B cell (primary cell): ENCODE data around the gene PYGL. TPM values are rescaled to one million over a fixed set of nuclear protein-coding genes. Genes with fewer than 3 reads are reported as not detected.

ENCODE experiments used
- ATAC-seq: fragments of 200-7000 bp; cut with Tn5 transposase; one replicate; pipeline ENCODE4 v1.10.0; 2021; ENCODE audit warnings: low read depth, mild to moderate bottlenecking, moderate number of reproducible peaks, moderate library complexity
- CTCF ChIA-PET: fragments of 350-600 bp; sonication (Branson Sonifier 250); formaldehyde crosslinking; loops from one replicate; lab custom pipeline; 2021; ENCODE audit warnings: antibody characterized with exemption, inconsistent platforms; lab: Charles Lee
- POLR2A ChIA-PET: fragments of 350-600 bp; sonication (Branson Sonifier 250); formaldehyde crosslinking; loops from one replicate; lab custom pipeline; 2021; ENCODE audit warnings: antibody characterized with exemption; lab: Charles Lee
- DNase-seq: peaks from one replicate; pipeline ENCODE4 v3.0.0; 2013
- H2AFZ ChIP-seq: 2 replicates; pipeline ENCODE4 v1.6.1; 2012; ENCODE audit warnings: mild to moderate bottlenecking, low read depth, low read length; ENCODE audit not compliant: insufficient read depth, poor library complexity, severe bottlenecking
- H3K27ac ChIP-seq, 2 donors: 1 replicate in 1 of 2; 2 replicates in 1 of 2; pipeline ENCODE4 v1.5.1; 2012 to 2013; ENCODE audit warnings: low read length in 2 of 2, mild to moderate bottlenecking in 2 of 2, moderate library complexity in 1 of 2
- H3K27me3 ChIP-seq, 4 experiments: fragments of 200-600 bp in 1 of 4; sonication (generic) in 1 of 4; replicated peaks in 1 of 4; 1 replicate in 2 of 4; 2 replicates in 2 of 4; pipeline versions ENCODE4 v1.6.1 to v1.7.0; 2013 to 2016; ENCODE audit warnings: low read length in 3 of 4, mild to moderate bottlenecking in 2 of 4, mixed read lengths in 1 of 4, moderate library complexity in 1 of 4; ENCODE audit not compliant: insufficient read depth in 4 of 4, control insufficient read depth in 3 of 4; ENCODE audit errors: control extremely low read depth in 1 of 4
- H3K36me3 ChIP-seq, 2 experiments: replicated peaks in 1 of 2; 1 replicate in 1 of 2; 2 replicates in 1 of 2; pipeline versions ENCODE4 v1.6.1 to v1.7.1; 2013; ENCODE audit warnings: low read length in 1 of 2; ENCODE audit not compliant: insufficient read depth in 2 of 2, control insufficient read depth in 1 of 2; ENCODE audit errors: control extremely low read depth in 1 of 2, extremely low read depth in 1 of 2
- H3K4me1 ChIP-seq, 2 donors: fragments of 200-600 bp in 1 of 2; sonication (generic) in 1 of 2; 1 replicate in 1 of 2; 2 replicates in 1 of 2; pipeline versions ENCODE4 v1.5.1 to v1.6.1; 2013 to 2017; ENCODE audit warnings: low read length in 2 of 2; ENCODE audit not compliant: control insufficient read depth in 2 of 2, insufficient read depth in 2 of 2
- H3K4me2 ChIP-seq: replicated peaks from 2 replicates; pipeline ENCODE3; 2012; ENCODE audit warnings: mild to moderate bottlenecking, low read depth, low read length; ENCODE audit not compliant: poor library complexity, severe bottlenecking
- H3K4me3 ChIP-seq, 5 experiments: fragments of 200-600 bp in 1 of 5; sonication (generic) in 1 of 5; 1 replicate in 3 of 5; 2 replicates in 2 of 5; pipeline versions ENCODE4 v1.5.1 to v1.7.0; 2011 to 2016; ENCODE audit warnings: low read length in 4 of 5, mild to moderate bottlenecking in 4 of 5, low read depth in 2 of 5, control low read depth in 1 of 5, moderate library complexity in 1 of 5; ENCODE audit not compliant: insufficient read depth in 1 of 5; ENCODE audit errors: control extremely low read depth in 1 of 5, extremely low read depth in 1 of 5
- H3K79me2 ChIP-seq: fragments of 200-600 bp; sonication (generic); one replicate; pipeline ENCODE4 v1.6.0; 2016; ENCODE audit warnings: low read length; ENCODE audit not compliant: control insufficient read depth, insufficient read depth
- H3K9ac ChIP-seq: fragments of 200-600 bp; sonication (generic); 2 replicates; pipeline ENCODE4 v1.6.1; 2017; ENCODE audit warnings: mild to moderate bottlenecking, low read length, moderate library complexity
- H3K9me3 ChIP-seq, 3 donors: one replicate each; pipeline versions ENCODE4 v1.6.1 to v1.7.1; 2013; ENCODE audit warnings: low read length in 2 of 3; ENCODE audit not compliant: control insufficient read depth in 2 of 3, insufficient read depth in 1 of 3; ENCODE audit errors: control extremely low read depth in 1 of 3
- H4K20me1 ChIP-seq: 2 replicates; pipeline ENCODE4 v1.6.0; 2012; ENCODE audit warnings: mild to moderate bottlenecking, low read length; ENCODE audit not compliant: insufficient read depth, control insufficient read depth, poor library complexity, severe bottlenecking
- H3K27ac Mint-ChIP-seq: one replicate; pipeline ENCODE4 v1.8.0; 2021; ENCODE audit warnings: mixed read lengths
- H3K27me3 Mint-ChIP-seq: one replicate; pipeline ENCODE4 v1.8.0; 2021; ENCODE audit warnings: mixed read lengths
- H3K4me1 Mint-ChIP-seq: one replicate; pipeline ENCODE4 v1.8.0; 2021; ENCODE audit warnings: mixed read lengths
- H3K4me3 Mint-ChIP-seq: one replicate; pipeline ENCODE4 v1.8.0; 2021; ENCODE audit warnings: mixed read lengths
- H3K9me3 Mint-ChIP-seq: one replicate; pipeline ENCODE4 v1.8.0; 2022; ENCODE audit warnings: mixed read lengths; ENCODE audit not compliant: insufficient read depth
- CTCF ChIP-seq: fragments of 200-600 bp; IDR thresholded peaks from one replicate; pipeline ENCODE4 v1.8.0; 2022; ENCODE audit warnings: antibody characterized with exemption, mild to moderate bottlenecking
- EZH2 ChIP-seq: IDR thresholded peaks from 2 replicates; pipeline ENCODE4 v1.6.1; 2012; ENCODE audit warnings: borderline replicate concordance, low read depth, mild to moderate bottlenecking, moderate library complexity, low read length; ENCODE audit not compliant: insufficient read depth, poor library complexity, severe bottlenecking
- WGBS: methylation state at CpG from one replicate; pipeline ENCODE4 v1.1.5; 2013; ENCODE audit warnings: missing lambda C conversion rate; ENCODE audit not compliant: insufficient coverage; 5-methylcytosine and 5-hydroxymethylcytosine counted together
- intact Hi-C: fragments of 100-400 bp; cut with micrococcal nuclease; formaldehyde crosslinking; loops from one replicate; pipeline ENCODE4 v1.10.0; 2022
- polyA plus RNA-seq: library from polyadenylated mRNA; depleted of rRNA; stranded (reverse); fragments of >200 nt; gene quantifications from 2 replicates; pipeline ENCODE4 v1.2.3, GENCODE V29; 2012
- total RNA-seq, 2 donors: library from RNA; stranded (reverse); fragments of 120-200 nt in 1 of 2; gene quantifications; 1 replicate in 1 of 2; 2 replicates in 1 of 2; pipeline versions ENCODE4 v1.2.3 to v1.2.4, GENCODE V29; 2013 to 2022

The PYGL gene
- total and polyA plus RNA-seq, 2 donors (not counting 1 experiment from before 2014, with no cell fraction given) = 0.60 to 0.64 TPM

- H3K9me3 ChIP-seq = no peaks in the 10 kb centered on the region
These were observed 78.7 kb downstream of the PYGL start for GRCh38 chr14:50865391-50866076.

More at GRCh38 chr14:50865391-50866076, 78.7 kb downstream of the PYGL start:
- no peaks in the 10 kb centered on the region for H3K4me1 ChIP-seq
- POLR2A ChIA-PET = no interaction called here
- no peak overlapping the region for H3K9ac ChIP-seq
- H2AFZ ChIP-seq = no peak overlapping the region
- WGBS = 61% methylated on average over 8 of the region's 11 CpGs
- ATAC-seq (no peak), DNase-seq (no peak)
- peaks cover 0 to 25% (median 15%) of the 10 kb centered on the region in 4 experiments for H3K27me3 ChIP-seq
- H3K27me3 Mint-ChIP-seq = peaks cover 42% of the 10 kb centered on the region
- H3K27ac Mint-ChIP-seq = no peak overlapping the region
- no peaks in the 10 kb centered on the region for H3K36me3 ChIP-seq
- H3K9me3 Mint-ChIP-seq = no peaks in the 10 kb centered on the region
- no peak overlapping the region for H3K4me2 ChIP-seq
- no peak overlapping the region for H3K4me3 ChIP-seq
- intact Hi-C loops = no loop called here
- no peak overlapping the region for H3K27ac ChIP-seq
- CTCF ChIA-PET = interaction anchor here (1.1 to 12.4 kb wide), 5 partner anchors 10 to 151 kb away, joined by 3 to 258 read pairs (median 4); no protein-coding TSS in a partner anchor
- no peaks in the 10 kb centered on the region for H4K20me1 ChIP-seq
- no peak for TF ChIP-seq EZH2
- TF ChIP-seq CTCF = no peak
- H3K4me3 Mint-ChIP-seq = no peak overlapping the region
- H3K4me1 Mint-ChIP-seq = peaks cover 2% of the 10 kb centered on the region
- H3K79me2 ChIP-seq = no peaks in the 10 kb centered on the region
